NB4 (cell line): ENCODE data around the gene SELENOV.

Experiments used
- DNase-seq: peaks from one replicate; pipeline ENCODE4 v3.0.0; 2010; ENCODE audit warnings: low read depth
- H3K4me3 ChIP-seq: one replicate; pipeline ENCODE4 v1.5.1; 2011; ENCODE audit warnings: mild to moderate bottlenecking, low read depth, low read length, moderate library complexity
- MAX ChIP-seq: IDR thresholded peaks from 2 replicates; pipeline ENCODE4 v1.6.1; 2011; ENCODE audit warnings: low read depth, low read length
- MYC ChIP-seq: IDR thresholded peaks from 2 replicates; pipeline ENCODE4 v1.6.1; 2011; ENCODE audit warnings: low read depth, low read length
- POLR2A ChIP-seq: IDR thresholded peaks from 2 replicates; pipeline ENCODE4 v1.6.1; 2011; ENCODE audit warnings: mild to moderate bottlenecking; ENCODE audit not compliant: insufficient read length; ENCODE audit errors: extremely low read depth
- TF ChIP-seq, protein P1 (sequence below): IDR thresholded peaks from one replicate; pipeline ENCODE4 v1.5.1; 2012; ENCODE audit warnings: low read depth, low read length

SELENOV gene

DNA sequence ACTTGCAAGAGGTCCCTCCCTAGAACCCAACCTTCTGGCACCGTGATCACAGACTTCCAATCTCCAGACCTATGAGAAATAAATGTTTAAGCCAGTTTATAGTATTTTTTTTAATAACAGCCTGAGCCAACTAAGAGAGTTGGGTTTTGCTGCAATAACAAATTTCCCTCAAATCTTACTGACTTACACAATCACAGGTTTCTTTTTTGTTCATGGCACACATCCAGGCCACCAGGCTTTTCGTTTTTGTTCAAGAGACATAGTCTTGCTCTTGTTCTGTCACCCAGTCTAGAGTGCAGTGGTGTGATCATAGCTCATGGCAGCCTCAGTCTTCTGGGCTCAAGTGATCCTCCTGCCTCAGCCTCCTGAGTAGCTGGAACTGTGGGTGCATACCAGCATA is 2.0 kb upstream of the SELENOV start:
- no peak overlapping the region for H3K4me3 ChIP-seq
- DNase-seq = no peak
- no peak for TF ChIP-seq POLR2A
- TF ChIP-seq, protein P1, sequence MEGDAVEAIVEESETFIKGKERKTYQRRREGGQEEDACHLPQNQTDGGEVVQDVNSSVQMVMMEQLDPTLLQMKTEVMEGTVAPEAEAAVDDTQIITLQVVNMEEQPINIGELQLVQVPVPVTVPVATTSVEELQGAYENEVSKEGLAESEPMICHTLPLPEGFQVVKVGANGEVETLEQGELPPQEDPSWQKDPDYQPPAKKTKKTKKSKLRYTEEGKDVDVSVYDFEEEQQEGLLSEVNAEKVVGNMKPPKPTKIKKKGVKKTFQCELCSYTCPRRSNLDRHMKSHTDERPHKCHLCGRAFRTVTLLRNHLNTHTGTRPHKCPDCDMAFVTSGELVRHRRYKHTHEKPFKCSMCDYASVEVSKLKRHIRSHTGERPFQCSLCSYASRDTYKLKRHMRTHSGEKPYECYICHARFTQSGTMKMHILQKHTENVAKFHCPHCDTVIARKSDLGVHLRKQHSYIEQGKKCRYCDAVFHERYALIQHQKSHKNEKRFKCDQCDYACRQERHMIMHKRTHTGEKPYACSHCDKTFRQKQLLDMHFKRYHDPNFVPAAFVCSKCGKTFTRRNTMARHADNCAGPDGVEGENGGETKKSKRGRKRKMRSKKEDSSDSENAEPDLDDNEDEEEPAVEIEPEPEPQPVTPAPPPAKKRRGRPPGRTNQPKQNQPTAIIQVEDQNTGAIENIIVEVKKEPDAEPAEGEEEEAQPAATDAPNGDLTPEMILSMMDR = no peak
- TF ChIP-seq MYC = no peak
- TF ChIP-seq MAX = no peak

- no peak for TF ChIP-seq POLR2A
- TF ChIP-seq MAX = no peak
- no peak for TF ChIP-seq MYC
- TF ChIP-seq, protein P1 = no peak
- DNase-seq = no peak
- H3K4me3 ChIP-seq = no peak overlapping the region
Observed at GRCh38 chr19:39515551-39516191, 732 bp downstream of the SELENOV start.

- DNase-seq = no peak
- H3K4me3 ChIP-seq = no peak overlapping the region
- TF ChIP-seq, protein P1 = no peak
- no peak for TF ChIP-seq MYC
- TF ChIP-seq POLR2A = no peak
- no peak for TF ChIP-seq MAX
Observed at GRCh38 chr19:39516270-39516669, 1.3 kb downstream of the SELENOV start.

DNA sequence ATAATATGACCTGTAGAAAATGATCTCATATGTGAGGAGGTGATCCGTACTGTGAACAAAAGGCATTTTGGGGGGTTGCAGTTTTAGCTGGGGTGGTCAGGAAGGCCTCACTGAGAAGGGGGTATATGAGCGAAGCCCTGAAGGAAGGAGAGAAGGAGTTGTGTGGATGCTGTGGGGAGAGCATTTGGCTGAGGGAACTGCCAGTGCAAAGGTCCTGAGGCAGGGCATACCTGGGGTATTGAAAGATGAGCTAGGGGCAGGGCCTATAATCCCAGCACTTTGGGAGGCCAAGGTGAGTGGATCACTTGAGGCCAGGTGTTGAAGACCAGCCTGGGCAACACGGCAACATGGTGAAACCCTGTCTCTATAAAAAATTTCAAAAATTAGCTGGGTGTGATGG is 2.5 kb downstream of the SELENOV start:
- no peak for DNase-seq
- TF ChIP-seq MAX (no peak), POLR2A (no peak), MYC (no peak)
- TF ChIP-seq, protein P1 = no peak

DNA sequence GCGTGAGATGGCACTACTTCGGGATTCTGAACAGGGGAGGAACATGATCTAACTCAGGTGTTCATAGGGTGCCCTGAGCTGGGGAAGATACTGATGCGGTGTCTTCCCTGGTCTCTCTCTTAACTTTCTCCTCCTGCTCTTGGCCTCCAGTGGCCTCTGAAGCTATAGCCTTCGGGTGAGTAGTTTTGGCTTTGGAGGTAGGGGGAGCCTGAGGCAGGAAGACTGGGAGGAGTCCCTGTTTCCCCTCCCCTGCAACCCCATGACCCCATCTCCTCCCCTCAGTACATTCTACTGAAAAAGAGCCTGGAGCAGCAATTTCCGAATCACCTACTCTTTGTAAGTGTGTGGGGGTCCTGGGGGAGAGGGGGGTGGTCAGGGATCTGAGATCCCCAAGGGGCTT is 3.5 kb downstream of the SELENOV start:
- DNase-seq = no peak
- no peak overlapping the region for H3K4me3 ChIP-seq
- TF ChIP-seq, protein P1 = no peak
- TF ChIP-seq MYC (no peak), POLR2A (no peak), MAX (no peak)

More for the DNA sequence above, 2.5 kb downstream of the SELENOV start:
- H3K4me3 ChIP-seq = no peak overlapping the region

- no peak overlapping the region for H3K4me3 ChIP-seq
- TF ChIP-seq MYC (no peak), MAX (no peak), POLR2A (no peak)
- TF ChIP-seq, protein P1 = no peak
- DNase-seq = no peak
Observed at GRCh38 chr19:39518975-39519374, 4.0 kb downstream of the SELENOV start.
